ENCODE data around the gene COG5. TPM values are rescaled to one million over a fixed set of nuclear protein-coding genes. Genes with fewer than 3 reads are reported as not detected.

The COG5 gene
- polyA plus RNA-seq, 3 donors, result 12.7 to 29.0 (median 28.1) TPM

DNA sequence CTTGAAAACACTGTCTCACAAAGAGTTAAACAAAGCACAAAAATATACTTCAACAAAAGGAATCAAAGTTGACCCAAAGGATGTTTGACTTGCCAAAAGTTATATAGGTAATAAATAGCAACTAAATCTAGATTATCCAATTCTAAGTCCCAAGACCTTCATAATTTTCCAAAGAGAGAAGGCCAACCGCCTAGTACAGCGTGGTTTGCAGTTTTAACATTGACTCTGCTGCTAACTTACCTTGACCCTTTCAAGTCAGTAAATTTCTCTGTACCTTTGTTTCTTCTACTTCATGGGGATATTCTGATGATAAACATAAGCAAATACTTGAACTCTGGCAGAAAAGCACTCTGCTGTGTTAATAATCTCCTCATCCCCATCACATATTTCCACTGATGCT, 95.7 kb downstream of the COG5 start:
- H3K27me3 ChIP-seq (ENCODE audit: control insufficient read depth in 2 of 2, insufficient read depth in 2 of 2, low read length in 2 of 2), result no peaks in the 10 kb centered on the region
- WGBS (ENCODE audit: insufficient coverage), result 100% methylated on average over 1 of the region's 2 CpGs
- DNase-seq, result no peak
- TF ChIP-seq, protein P1, sequence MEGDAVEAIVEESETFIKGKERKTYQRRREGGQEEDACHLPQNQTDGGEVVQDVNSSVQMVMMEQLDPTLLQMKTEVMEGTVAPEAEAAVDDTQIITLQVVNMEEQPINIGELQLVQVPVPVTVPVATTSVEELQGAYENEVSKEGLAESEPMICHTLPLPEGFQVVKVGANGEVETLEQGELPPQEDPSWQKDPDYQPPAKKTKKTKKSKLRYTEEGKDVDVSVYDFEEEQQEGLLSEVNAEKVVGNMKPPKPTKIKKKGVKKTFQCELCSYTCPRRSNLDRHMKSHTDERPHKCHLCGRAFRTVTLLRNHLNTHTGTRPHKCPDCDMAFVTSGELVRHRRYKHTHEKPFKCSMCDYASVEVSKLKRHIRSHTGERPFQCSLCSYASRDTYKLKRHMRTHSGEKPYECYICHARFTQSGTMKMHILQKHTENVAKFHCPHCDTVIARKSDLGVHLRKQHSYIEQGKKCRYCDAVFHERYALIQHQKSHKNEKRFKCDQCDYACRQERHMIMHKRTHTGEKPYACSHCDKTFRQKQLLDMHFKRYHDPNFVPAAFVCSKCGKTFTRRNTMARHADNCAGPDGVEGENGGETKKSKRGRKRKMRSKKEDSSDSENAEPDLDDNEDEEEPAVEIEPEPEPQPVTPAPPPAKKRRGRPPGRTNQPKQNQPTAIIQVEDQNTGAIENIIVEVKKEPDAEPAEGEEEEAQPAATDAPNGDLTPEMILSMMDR (IDR thresholded peaks at IDR 0.05), result no peak
- H3K9me3 ChIP-seq (replicated peaks in 1 of 2; ENCODE audit: control insufficient read depth in 1 of 2, insufficient read depth in 1 of 2, low read length in 2 of 2), result no peaks in the 10 kb centered on the region
- Mint-ChIP-seq H3K4me1 (peaks cover 9% of the 10 kb centered on the region), H3K27me3 (ENCODE audit: low read depth in 3 of 3) (no peaks in the 10 kb centered on the region), H3K27ac (no peak overlapping the region), H3K4me3 (no peak overlapping the region), H3K9me3 (no peaks in the 10 kb centered on the region), H3K36me3 (no peaks in the 10 kb centered on the region)
- intact Hi-C loops (cut with micrococcal nuclease), result loop anchor here in 1 of 2 donors (10.0 kb wide), 1 partner anchor 407 kb away; no protein-coding TSS in a partner anchor
- H3K4me3 ChIP-seq (replicated peaks in 1 of 3; ENCODE audit: low read depth in 2 of 3, low read length in 3 of 3), result no peak overlapping the region
- no peaks in the 10 kb centered on the region for H3K36me3 ChIP-seq (replicated peaks in 1 of 2; ENCODE audit: control insufficient read depth in 1 of 2, insufficient read depth in 2 of 2, low read length in 2 of 2)
- H2AFZ ChIP-seq (ENCODE audit: insufficient read depth, low read depth, low read length, poor library complexity, severe bottlenecking), result no peak overlapping the region
- H3K79me2 ChIP-seq (ENCODE audit: insufficient read depth, low read length), result no peaks in the 10 kb centered on the region
- no peaks in the 10 kb centered on the region for H4K20me1 ChIP-seq (ENCODE audit: insufficient read depth, low read length)
- no peak overlapping the region for H3K9ac ChIP-seq (ENCODE audit: insufficient read depth, low read length, poor library complexity, severe bottlenecking)
- no peak overlapping the region for H3K27ac ChIP-seq (ENCODE audit: low read depth in 1 of 2, low read length in 2 of 2)
- peaks cover 0 to 9% of the 10 kb centered on the region in 2 donors for H3K4me1 ChIP-seq (ENCODE audit: control insufficient read depth in 1 of 2, insufficient read depth in 2 of 2, low read length in 2 of 2)
- no peak overlapping the region for H3K4me2 ChIP-seq (replicated peaks; ENCODE audit: extremely low read depth, low read length, poor library complexity, severe bottlenecking)

DNA sequence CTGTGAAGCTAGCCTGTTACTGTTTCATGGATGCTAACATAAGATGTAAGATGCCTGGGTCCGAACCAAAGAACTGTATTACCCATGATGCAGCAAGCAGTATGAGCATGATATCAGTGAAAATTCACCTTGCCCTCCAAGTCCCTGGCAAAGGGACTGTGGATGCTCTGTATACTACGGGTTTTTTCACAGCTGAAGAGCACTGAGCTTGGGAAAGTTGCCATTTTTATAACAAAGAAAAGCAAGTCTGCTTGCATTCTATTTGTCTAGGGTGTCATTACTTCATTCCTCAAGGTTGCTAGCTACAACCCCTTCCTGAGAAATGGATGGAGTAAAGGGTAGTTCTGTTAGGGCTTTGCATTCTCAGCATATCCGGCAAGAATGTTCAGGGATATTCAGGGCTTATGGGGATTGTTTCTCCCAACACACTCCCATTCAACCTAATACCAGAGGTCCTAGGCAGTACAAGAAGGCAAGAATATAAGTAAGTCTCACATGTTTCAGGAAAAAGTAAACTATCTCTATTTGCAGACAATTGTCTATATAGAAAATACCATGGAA, 99.0 kb downstream of the COG5 start:
- Histone ChIP-seq H3K4me2 (replicated peaks; ENCODE audit: extremely low read depth, low read length, poor library complexity, severe bottlenecking) (no peak overlapping the region), H3K9ac (ENCODE audit: insufficient read depth, low read length, poor library complexity, severe bottlenecking) (no peak overlapping the region), H2AFZ (ENCODE audit: insufficient read depth, low read depth, low read length, poor library complexity, severe bottlenecking) (no peak overlapping the region), H3K36me3 (replicated peaks in 1 of 2; ENCODE audit: control insufficient read depth in 1 of 2, insufficient read depth in 2 of 2, low read length in 2 of 2) (no peaks in the 10 kb centered on the region), H3K27me3 (ENCODE audit: control insufficient read depth in 2 of 2, insufficient read depth in 2 of 2, low read length in 2 of 2) (no peaks in the 10 kb centered on the region), H3K9me3 (replicated peaks in 1 of 2; ENCODE audit: control insufficient read depth in 1 of 2, insufficient read depth in 1 of 2, low read length in 2 of 2) (no peaks in the 10 kb centered on the region), H4K20me1 (ENCODE audit: insufficient read depth, low read length) (no peaks in the 10 kb centered on the region), H3K4me3 (replicated peaks in 1 of 3; ENCODE audit: low read depth in 2 of 3, low read length in 3 of 3) (no peak overlapping the region), H3K4me1 (ENCODE audit: control insufficient read depth in 1 of 2, insufficient read depth in 2 of 2, low read length in 2 of 2) (no peaks in the 10 kb centered on the region), H3K27ac (ENCODE audit: low read depth in 1 of 2, low read length in 2 of 2) (no peak overlapping the region), H3K79me2 (ENCODE audit: insufficient read depth, low read length) (no peaks in the 10 kb centered on the region)
- WGBS (ENCODE audit: insufficient coverage), result no CpG with 5 or more reads among the region's 3 CpGs
- H3K4me1 Mint-ChIP-seq, result peaks cover 2% of the 10 kb centered on the region
- intact Hi-C loops (cut with micrococcal nuclease), result loop anchor here (5.0 to 10.0 kb wide), 2 partner anchors 263 to 410 kb away; no protein-coding TSS in a partner anchor
- H3K27me3 Mint-ChIP-seq (ENCODE audit: low read depth in 3 of 3), result no peaks in the 10 kb centered on the region
- H3K4me3 Mint-ChIP-seq, result no peak overlapping the region
- H3K27ac Mint-ChIP-seq, result no peak overlapping the region
- peaks cover 0 to under 1% of the 10 kb centered on the region in 2 donors for H3K36me3 Mint-ChIP-seq
- no peak for DNase-seq
- TF ChIP-seq, protein P1 (IDR thresholded peaks at IDR 0.05), result no peak
- no peaks in the 10 kb centered on the region for H3K9me3 Mint-ChIP-seq
